A549 (cell line): ENCODE results near the gene APBB3.

Experiments
- CBX2 ChIP-seq: fragments of 200-600 bp; sonication (generic); IDR thresholded peaks from 2 replicates; pipeline ENCODE4 v1.6.1; 2016; ENCODE audit warnings: low read depth, mild to moderate bottlenecking, borderline replicate concordance
- PBX3 ChIP-seq: IDR thresholded peaks from 2 replicates; pipeline ENCODE4 v1.6.1; 2012
- TF ChIP-seq, protein P1 (sequence below): fragments of >200 bp; sonication (Bioruptor Twin); formaldehyde crosslinking; IDR thresholded peaks from 3 replicates; pipeline ENCODE4 v1.5.1; 2016

- TF ChIP-seq CBX2 (no peak), PBX3 (no peak)
- TF ChIP-seq, protein P1, sequence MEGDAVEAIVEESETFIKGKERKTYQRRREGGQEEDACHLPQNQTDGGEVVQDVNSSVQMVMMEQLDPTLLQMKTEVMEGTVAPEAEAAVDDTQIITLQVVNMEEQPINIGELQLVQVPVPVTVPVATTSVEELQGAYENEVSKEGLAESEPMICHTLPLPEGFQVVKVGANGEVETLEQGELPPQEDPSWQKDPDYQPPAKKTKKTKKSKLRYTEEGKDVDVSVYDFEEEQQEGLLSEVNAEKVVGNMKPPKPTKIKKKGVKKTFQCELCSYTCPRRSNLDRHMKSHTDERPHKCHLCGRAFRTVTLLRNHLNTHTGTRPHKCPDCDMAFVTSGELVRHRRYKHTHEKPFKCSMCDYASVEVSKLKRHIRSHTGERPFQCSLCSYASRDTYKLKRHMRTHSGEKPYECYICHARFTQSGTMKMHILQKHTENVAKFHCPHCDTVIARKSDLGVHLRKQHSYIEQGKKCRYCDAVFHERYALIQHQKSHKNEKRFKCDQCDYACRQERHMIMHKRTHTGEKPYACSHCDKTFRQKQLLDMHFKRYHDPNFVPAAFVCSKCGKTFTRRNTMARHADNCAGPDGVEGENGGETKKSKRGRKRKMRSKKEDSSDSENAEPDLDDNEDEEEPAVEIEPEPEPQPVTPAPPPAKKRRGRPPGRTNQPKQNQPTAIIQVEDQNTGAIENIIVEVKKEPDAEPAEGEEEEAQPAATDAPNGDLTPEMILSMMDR: no peak
Measured at GRCh38 chr5:140603734-140604133, 39.3 kb upstream of the APBB3 start.
